K562 (cell line): Measurements from ENCODE around the gene ACBD3. TPM values are rescaled to one million over a fixed set of nuclear protein-coding genes. Genes with fewer than 3 reads are reported as not detected.

Experiments
- ARNT ChIP-seq, 2 experiments: fragments of 450-650 bp; IDR thresholded peaks; 2 replicates each; pipeline ENCODE4 v1.6.1; 2016; ENCODE audit warnings: mild to moderate bottlenecking in 1 of 2
- BDP1 ChIP-seq: IDR thresholded peaks from 3 replicates; pipeline ENCODE4 v1.6.1; 2011; ENCODE audit not compliant: insufficient read length, insufficient read depth
- CBFB ChIP-seq: sonication (generic); formaldehyde crosslinking; IDR thresholded peaks from 2 replicates; pipeline ENCODE4 v1.4.0; 2020; ENCODE audit warnings: mild to moderate bottlenecking, missing genetic modification reagents
- DACH1 ChIP-seq: fragments of 450-650 bp; IDR thresholded peaks from 2 replicates; pipeline ENCODE4 v1.6.1; 2018; ENCODE audit not compliant: partially characterized antibody
- EGR1 ChIP-seq: fragments of 450-650 bp; conservative IDR thresholded peaks from 2 replicates; pipeline ENCODE4 v1.6.1; 2017; ENCODE audit warnings: mild to moderate bottlenecking
- ETS2 ChIP-seq: IDR thresholded peaks from 2 replicates; pipeline ENCODE4 v1.6.1; 2016; ENCODE audit warnings: borderline replicate concordance, missing genetic modification characterization, mild to moderate bottlenecking, moderate library complexity, missing compliant biosample characterization; ENCODE audit not compliant: poor library complexity, severe bottlenecking
- MTF1 ChIP-seq: fragments of 250-450 bp; sonication (Bioruptor Pico); IDR thresholded peaks from 2 replicates; pipeline ENCODE4 v1.9.0; 2021; ENCODE audit warnings: moderate library complexity, mild to moderate bottlenecking, inconsistent platforms, borderline replicate concordance
- MYC ChIP-seq, 2 experiments: fragments of 250-450 bp in 1 of 2; sonication (Bioruptor Pico) in 1 of 2; IDR thresholded peaks; 2 replicates each; pipeline versions ENCODE4 v1.5.1 to v1.6.1; 2012 to 2021; ENCODE audit warnings: low read depth in 2 of 2, borderline replicate concordance in 1 of 2, improper control_type of control experiment in 1 of 2, low read length in 1 of 2, mild to moderate bottlenecking in 1 of 2, moderate library complexity in 1 of 2
- NCOA4 ChIP-seq: fragments of 450-650 bp; IDR thresholded peaks from 2 replicates; pipeline ENCODE4 v1.6.1; 2018; ENCODE audit warnings: mild to moderate bottlenecking; ENCODE audit not compliant: partially characterized antibody
- NR3C1 ChIP-seq: sonication (generic); formaldehyde crosslinking; IDR thresholded peaks from 2 replicates; pipeline ENCODE4 v1.8.1; 2022; ENCODE audit warnings: missing genetic modification reagents
- POLR2AphosphoS2 ChIP-seq: IDR thresholded peaks from 2 replicates; pipeline ENCODE4 v1.6.1; 2012; ENCODE audit warnings: low read length, improper control_type of control experiment
- SMARCB1 ChIP-seq: IDR thresholded peaks from 2 replicates; pipeline ENCODE4 v1.6.1; 2011; ENCODE audit warnings: improper control_type of control experiment, low read depth; ENCODE audit not compliant: insufficient read length
- SP1 ChIP-seq: sonication (generic); formaldehyde crosslinking; IDR thresholded peaks from 2 replicates; pipeline ENCODE4 v1.8.1; 2022; ENCODE audit warnings: mild to moderate bottlenecking, missing genetic modification reagents
- TOE1 ChIP-seq, 2 experiments: fragments of 450-650 bp in 1 of 2; sonication (generic) in 1 of 2; formaldehyde crosslinking in 1 of 2; IDR thresholded peaks; 2 replicates each; pipeline versions ENCODE4 v1.7.1 to v1.8.0; 2016 to 2022; ENCODE audit warnings: borderline replicate concordance in 2 of 2, mild to moderate bottlenecking in 2 of 2, antibody characterized with exemption in 1 of 2, inconsistent platforms in 1 of 2, low read depth in 1 of 2, missing genetic modification reagents in 1 of 2, moderate library complexity in 1 of 2
- ZFP1 ChIP-seq: fragments of 450-650 bp; formaldehyde crosslinking; IDR thresholded peaks from 2 replicates; pipeline ENCODE4 v1.4.0; 2020; ENCODE audit warnings: mild to moderate bottlenecking, mixed read lengths
- ZNF217 ChIP-seq: sonication (generic); formaldehyde crosslinking; IDR thresholded peaks from 2 replicates; pipeline ENCODE4 v1.8.0; 2022; ENCODE audit warnings: mild to moderate bottlenecking, missing genetic modification reagents
- ZNF232 ChIP-seq: sonication (generic); formaldehyde crosslinking; IDR thresholded peaks from 2 replicates; pipeline ENCODE4 v1.8.0; 2022; ENCODE audit warnings: mild to moderate bottlenecking, missing genetic modification reagents
- ZNF311 ChIP-seq: fragments of 250-450 bp; sonication (Bioruptor Pico); IDR thresholded peaks from 2 replicates; pipeline ENCODE4 v1.4.0; 2020; ENCODE audit warnings: mild to moderate bottlenecking, moderate library complexity
- ZNF79 ChIP-seq: fragments of 250-450 bp; sonication (Bioruptor Pico); IDR thresholded peaks from 2 replicates; pipeline ENCODE4 v1.4.0; 2020; ENCODE audit warnings: low read depth, mild to moderate bottlenecking, moderate library complexity
- polyA plus RNA-seq, 8 experiments: library from polyadenylated mRNA; depleted of rRNA in 4 of 8; stranded (reverse) in 5 of 8; unstranded in 3 of 8; fragments of >200 nt; fragmentation: Nextera tagmentation in 2 of 8; fragmentation: Illumina TruSeq in 1 of 8; extraction: Ambion mirVana in 2 of 8; extraction: Trizol in 1 of 8; gene quantifications; 2 replicates each; pipeline versions ENCODE4 v1.2.1 to v1.2.3, GENCODE V29; 2011 to 2014; ENCODE audit warnings: inconsistent platforms in 1 of 8, missing spikeins in 1 of 8
- total RNA-seq, 7 experiments: library from RNA; depleted of rRNA in 6 of 7; stranded (reverse); fragments of >200 nt in 6 of 7; fragmentation: Illumina TruSeq in 2 of 7; extraction: Trizol in 2 of 7; gene quantifications; 2 replicates each; pipeline versions ENCODE4 v1.2.1 to v1.2.3, GENCODE V29; 2011 to 2021; ENCODE audit warnings: low replicate concordance in 1 of 7
- TF ChIP-seq, protein P1 (sequence below): sonication (generic); formaldehyde crosslinking; IDR thresholded peaks from 2 replicates; pipeline ENCODE4 v1.8.0; 2022; ENCODE audit warnings: mild to moderate bottlenecking, low read depth, missing genetic modification reagents
- TF ChIP-seq, protein P2 (sequence below): fragments of 450-650 bp; conservative IDR thresholded peaks from 2 replicates; pipeline ENCODE4 v1.6.1; 2016; ENCODE audit warnings: missing genetic modification characterization, low read depth, mild to moderate bottlenecking, missing compliant biosample characterization, moderate library complexity
- TF ChIP-seq, protein P3 (sequence below): sonication (generic); formaldehyde crosslinking; IDR thresholded peaks from 2 replicates; pipeline ENCODE4 v1.8.1; 2023; ENCODE audit warnings: mild to moderate bottlenecking, missing genetic modification reagents
- TF ChIP-seq, protein P4 (sequence below): fragments of 250-450 bp; sonication (Bioruptor Pico); IDR thresholded peaks from 2 replicates; pipeline ENCODE4 v1.9.0; 2021; ENCODE audit warnings: mild to moderate bottlenecking, inconsistent platforms

The ACBD3 gene
- total and polyA plus RNA-seq, 9 of the 15 experiments (the other 6 are each of a cell fraction or from before 2014, with no cell fraction given), result 11.1 to 36.7 (median 26.9) TPM

DNA sequence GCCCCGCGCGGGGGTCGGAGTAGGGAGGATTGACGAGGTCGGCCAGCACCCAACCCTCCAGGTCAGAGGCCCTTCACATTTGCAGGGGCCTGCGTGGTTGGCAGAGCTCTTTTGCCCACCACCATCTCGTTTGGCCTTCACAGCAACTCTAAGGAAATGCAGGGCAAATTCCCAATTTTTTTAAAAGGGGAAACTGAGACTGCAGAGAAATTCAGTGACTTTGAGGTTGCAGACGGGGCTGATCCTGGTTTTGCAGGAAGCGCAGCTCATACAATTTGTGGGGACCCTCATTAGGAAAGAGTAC, 430 bp upstream of the ACBD3 start (continued):
- TF ChIP-seq, protein P1, sequence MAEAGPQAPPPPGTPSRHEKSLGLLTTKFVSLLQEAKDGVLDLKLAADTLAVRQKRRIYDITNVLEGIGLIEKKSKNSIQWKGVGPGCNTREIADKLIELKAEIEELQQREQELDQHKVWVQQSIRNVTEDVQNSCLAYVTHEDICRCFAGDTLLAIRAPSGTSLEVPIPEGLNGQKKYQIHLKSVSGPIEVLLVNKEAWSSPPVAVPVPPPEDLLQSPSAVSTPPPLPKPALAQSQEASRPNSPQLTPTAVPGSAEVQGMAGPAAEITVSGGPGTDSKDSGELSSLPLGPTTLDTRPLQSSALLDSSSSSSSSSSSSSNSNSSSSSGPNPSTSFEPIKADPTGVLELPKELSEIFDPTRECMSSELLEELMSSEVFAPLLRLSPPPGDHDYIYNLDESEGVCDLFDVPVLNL (CRISPR knock-in tag), result no peak
- no peak for TF ChIP-seq ZNF232 (CRISPR knock-in tag)
- no peak for TF ChIP-seq NCOA4
- TF ChIP-seq SP1, result no peak
- no peak for TF ChIP-seq ETS2 (tag)
- TF ChIP-seq MTF1, result no peak
- no peak for TF ChIP-seq ZNF79 (CRISPR knock-in tag)
- TF ChIP-seq ARNT (IDR thresholded peaks at IDR 0.05), result no peak; a peak in 1 of 4 replicates
- TF ChIP-seq, protein P2, sequence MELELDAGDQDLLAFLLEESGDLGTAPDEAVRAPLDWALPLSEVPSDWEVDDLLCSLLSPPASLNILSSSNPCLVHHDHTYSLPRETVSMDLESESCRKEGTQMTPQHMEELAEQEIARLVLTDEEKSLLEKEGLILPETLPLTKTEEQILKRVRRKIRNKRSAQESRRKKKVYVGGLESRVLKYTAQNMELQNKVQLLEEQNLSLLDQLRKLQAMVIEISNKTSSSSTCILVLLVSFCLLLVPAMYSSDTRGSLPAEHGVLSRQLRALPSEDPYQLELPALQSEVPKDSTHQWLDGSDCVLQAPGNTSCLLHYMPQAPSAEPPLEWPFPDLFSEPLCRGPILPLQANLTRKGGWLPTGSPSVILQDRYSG, result no peak
- TF ChIP-seq TOE1 (IDR thresholded peaks at IDR 0.05; ENCODE audit: borderline replicate concordance), result 0 out of 2 replicates have a peak, but pooled peaks have one; percentile 23
- TF ChIP-seq TOE1 (CRISPR knock-in tag; IDR thresholded peaks at IDR 0.05; ENCODE audit: borderline replicate concordance, low read depth), result no peak
- TF ChIP-seq SMARCB1, result no peak
- TF ChIP-seq ZFP1 (CRISPR knock-in tag), result no peak
- no peak for TF ChIP-seq ZNF217
- TF ChIP-seq, protein P3, sequence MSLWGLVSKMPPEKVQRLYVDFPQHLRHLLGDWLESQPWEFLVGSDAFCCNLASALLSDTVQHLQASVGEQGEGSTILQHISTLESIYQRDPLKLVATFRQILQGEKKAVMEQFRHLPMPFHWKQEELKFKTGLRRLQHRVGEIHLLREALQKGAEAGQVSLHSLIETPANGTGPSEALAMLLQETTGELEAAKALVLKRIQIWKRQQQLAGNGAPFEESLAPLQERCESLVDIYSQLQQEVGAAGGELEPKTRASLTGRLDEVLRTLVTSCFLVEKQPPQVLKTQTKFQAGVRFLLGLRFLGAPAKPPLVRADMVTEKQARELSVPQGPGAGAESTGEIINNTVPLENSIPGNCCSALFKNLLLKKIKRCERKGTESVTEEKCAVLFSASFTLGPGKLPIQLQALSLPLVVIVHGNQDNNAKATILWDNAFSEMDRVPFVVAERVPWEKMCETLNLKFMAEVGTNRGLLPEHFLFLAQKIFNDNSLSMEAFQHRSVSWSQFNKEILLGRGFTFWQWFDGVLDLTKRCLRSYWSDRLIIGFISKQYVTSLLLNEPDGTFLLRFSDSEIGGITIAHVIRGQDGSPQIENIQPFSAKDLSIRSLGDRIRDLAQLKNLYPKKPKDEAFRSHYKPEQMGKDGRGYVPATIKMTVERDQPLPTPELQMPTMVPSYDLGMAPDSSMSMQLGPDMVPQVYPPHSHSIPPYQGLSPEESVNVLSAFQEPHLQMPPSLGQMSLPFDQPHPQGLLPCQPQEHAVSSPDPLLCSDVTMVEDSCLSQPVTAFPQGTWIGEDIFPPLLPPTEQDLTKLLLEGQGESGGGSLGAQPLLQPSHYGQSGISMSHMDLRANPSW (CRISPR knock-in tag), result no peak
- TF ChIP-seq POLR2AphosphoS2, result no peak
- TF ChIP-seq NR3C1, result no peak
- no peak for TF ChIP-seq EGR1
- no peak for TF ChIP-seq BDP1
- no peak for TF ChIP-seq ZNF311 (CRISPR knock-in tag)
- TF ChIP-seq CBFB (CRISPR knock-in tag), result no peak
- no peak for TF ChIP-seq MYC (IDR thresholded peaks at IDR 0.05; ENCODE audit: low read depth, low read length)
- peak; percentile 50; the same call in 1 of the 2 replicates for TF ChIP-seq MYC (CRISPR knock-in tag; IDR thresholded peaks at IDR 0.05; ENCODE audit: borderline replicate concordance, low read depth)
- no peak for TF ChIP-seq DACH1
- TF ChIP-seq, protein P4, sequence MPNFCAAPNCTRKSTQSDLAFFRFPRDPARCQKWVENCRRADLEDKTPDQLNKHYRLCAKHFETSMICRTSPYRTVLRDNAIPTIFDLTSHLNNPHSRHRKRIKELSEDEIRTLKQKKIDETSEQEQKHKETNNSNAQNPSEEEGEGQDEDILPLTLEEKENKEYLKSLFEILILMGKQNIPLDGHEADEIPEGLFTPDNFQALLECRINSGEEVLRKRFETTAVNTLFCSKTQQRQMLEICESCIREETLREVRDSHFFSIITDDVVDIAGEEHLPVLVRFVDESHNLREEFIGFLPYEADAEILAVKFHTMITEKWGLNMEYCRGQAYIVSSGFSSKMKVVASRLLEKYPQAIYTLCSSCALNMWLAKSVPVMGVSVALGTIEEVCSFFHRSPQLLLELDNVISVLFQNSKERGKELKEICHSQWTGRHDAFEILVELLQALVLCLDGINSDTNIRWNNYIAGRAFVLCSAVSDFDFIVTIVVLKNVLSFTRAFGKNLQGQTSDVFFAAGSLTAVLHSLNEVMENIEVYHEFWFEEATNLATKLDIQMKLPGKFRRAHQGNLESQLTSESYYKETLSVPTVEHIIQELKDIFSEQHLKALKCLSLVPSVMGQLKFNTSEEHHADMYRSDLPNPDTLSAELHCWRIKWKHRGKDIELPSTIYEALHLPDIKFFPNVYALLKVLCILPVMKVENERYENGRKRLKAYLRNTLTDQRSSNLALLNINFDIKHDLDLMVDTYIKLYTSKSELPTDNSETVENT (CRISPR knock-in tag), result no peak
